Bronchial epithelial cell (primary cell): ENCODE results near the gene SMARCB1. TPM values are rescaled to one million over a fixed set of nuclear protein-coding genes. Genes with fewer than 3 reads are reported as not detected.

Source experiments
- DNase-seq: peaks from one replicate; pipeline ENCODE4 v3.0.0-alpha.2; 2010; ENCODE audit warnings: low read depth
- FAIRE-seq: peaks from 2 replicates; lab custom pipeline; 2011; peaks lifted over from hg19 to GRCh38; lab: Jason Lieb, UNC
- H3K27me3 ChIP-seq: 2 replicates; pipeline ENCODE4 v1.5.1; 2011; ENCODE audit warnings: low read length; ENCODE audit not compliant: control insufficient read depth, insufficient read depth
- H3K36me3 ChIP-seq: 2 replicates; pipeline ENCODE4 v1.5.1; 2011; ENCODE audit warnings: low read length; ENCODE audit not compliant: control insufficient read depth, insufficient read depth
- H3K4me3 ChIP-seq: 2 replicates; pipeline ENCODE4 v1.5.1; 2011; ENCODE audit warnings: mild to moderate bottlenecking, low read depth, low read length, control low read depth
- CTCF ChIP-seq: IDR thresholded peaks from 2 replicates; pipeline ENCODE4 v1.5.1; 2011; ENCODE audit warnings: mild to moderate bottlenecking, moderate library complexity, low read length, control low read depth, inconsistent platforms; ENCODE audit not compliant: insufficient read depth, severe bottlenecking
- total RNA-seq: library from RNA; depleted of rRNA; stranded (reverse); fragments of >200 nt; gene quantifications from 2 replicates; pipeline ENCODE4 v1.2.1, GENCODE V29; 2014

Gene SMARCB1
- total RNA-seq, 1 donor from 2014 or later, result 19.5 TPM

GRCh38 chr22:23883658-23884057 lies 96.9 kb downstream of the SMARCB1 start:
- no peak for FAIRE-seq
- no peaks in the 10 kb centered on the region for H3K36me3 ChIP-seq
- H3K27me3 ChIP-seq, result no peaks in the 10 kb centered on the region
- H3K4me3 ChIP-seq, result no peak overlapping the region
- TF ChIP-seq CTCF, result no peak
- no peak for DNase-seq

- FAIRE-seq, result no peak
These were observed 97.4 kb downstream of the SMARCB1 start for GRCh38 chr22:23884140-23884539.

More at GRCh38 chr22:23884140-23884539, 97.4 kb downstream of the SMARCB1 start:
- H3K27me3 ChIP-seq, result no peaks in the 10 kb centered on the region
- H3K4me3 ChIP-seq, result no peak overlapping the region
- no peaks in the 10 kb centered on the region for H3K36me3 ChIP-seq
- TF ChIP-seq CTCF, result no peak
- no peak for DNase-seq

Other genes with a start within 250 kb of the SMARCB1 start
- not detected in 2 replicates for gene IGLL1, start 206.7 kb upstream of the SMARCB1 start, total RNA-seq
- gene DRICH1, start 154.6 kb upstream of the SMARCB1 start, total RNA-seq, result 0.38 TPM in 1 of 2 replicates, not detected in the other
- gene RGL4, start 96.0 kb upstream of the SMARCB1 start, total RNA-seq, result not detected in 2 replicates
- gene ZNF70, start 35.9 kb upstream of the SMARCB1 start, total RNA-seq, result 1.3 TPM in 2 replicates
- not detected in 2 replicates for gene VPREB3, start 32.5 kb upstream of the SMARCB1 start, total RNA-seq
- gene C22orf15, start 24.0 kb upstream of the SMARCB1 start, total RNA-seq, result not detected in 2 replicates
- gene CHCHD10, start 19.0 kb upstream of the SMARCB1 start, total RNA-seq, result 4.5 and 11.5 TPM in 2 replicates
- gene MMP11, start 14.1 kb upstream of the SMARCB1 start, total RNA-seq, result 0.38 and 0.53 TPM in 2 replicates
- gene DERL3, start 52.0 kb downstream of the SMARCB1 start, total RNA-seq, result 0.26 TPM in 2 replicates
- gene SLC2A11, start 70.9 kb downstream of the SMARCB1 start, total RNA-seq, result 6.8 and 8.2 TPM in 2 replicates
- 252 and 448 TPM in 2 replicates for gene MIF, start 107.4 kb downstream of the SMARCB1 start, total RNA-seq
- 0.79 and 0.90 TPM in 2 replicates for gene GSTT2B, start 174.2 kb downstream of the SMARCB1 start, total RNA-seq
- under 0.01 and 1.2 TPM in 2 replicates for gene DDTL, start 179.9 kb downstream of the SMARCB1 start, total RNA-seq
- gene DDT, start 187.5 kb downstream of the SMARCB1 start, total RNA-seq, result 41.1 and 59.9 TPM in 2 replicates
- not detected in 2 replicates for gene GSTT2, start 193.2 kb downstream of the SMARCB1 start, total RNA-seq
- not detected in 2 replicates for gene GSTT4, start 218.5 kb downstream of the SMARCB1 start, total RNA-seq
- 15.8 and 26.5 TPM in 2 replicates for gene CABIN1, start 224.3 kb downstream of the SMARCB1 start, total RNA-seq